ENCODE results near the gene ZFYVE27.

ZFYVE27 gene

GRCh38 chr10:97771913-97772823 lies 35.2 kb downstream of the ZFYVE27 start, which contains the start of gene SFRP5:
Gene SFRP5, minus strand, starts transcription at chr10:97771999. Its CDS starts 166 bp downstream, at chr10:97771833.
- no peak for DNase-seq

GRCh38 chr10:97773096-97773495 lies 36.2 kb downstream of the ZFYVE27 start:
- no peak for DNase-seq

GRCh38 chr10:97774811-97775294 lies 37.9 kb downstream of the ZFYVE27 start:
- no peak for DNase-seq

- DNase-seq: no peak
These were observed 40.2 kb downstream of the ZFYVE27 start for GRCh38 chr10:97777143-97777542.

- DNase-seq: no peak
These were observed 41.7 kb downstream of the ZFYVE27 start for GRCh38 chr10:97778452-97779302.

GRCh38 chr10:97779492-97779891 lies 42.6 kb downstream of the ZFYVE27 start:
- no peak for DNase-seq

GRCh38 chr10:97779975-97780374 lies 43.0 kb downstream of the ZFYVE27 start:
- no peak for DNase-seq

- DNase-seq: peak in 1 of 2 experiments; percentile 36
These were observed 44.1 kb downstream of the ZFYVE27 start for GRCh38 chr10:97780841-97781617.

GRCh38 chr10:97781618-97782331 lies 44.8 kb downstream of the ZFYVE27 start:
- DNase-seq: no peak

- no peak for DNase-seq
These were observed 45.7 kb downstream of the ZFYVE27 start for GRCh38 chr10:97782455-97783228.

- DNase-seq: no peak
These were observed 47.4 kb downstream of the ZFYVE27 start for GRCh38 chr10:97784200-97784810.

- DNase-seq: no peak
These were observed 48.3 kb downstream of the ZFYVE27 start for GRCh38 chr10:97785231-97785630.

GRCh38 chr10:97785731-97786130 lies 48.8 kb downstream of the ZFYVE27 start:
- DNase-seq: no peak

GRCh38 chr10:97788552-97789442 lies 51.9 kb downstream of the ZFYVE27 start:
- DNase-seq: no peak

- DNase-seq: no peak
These were observed 53.0 kb downstream of the ZFYVE27 start for GRCh38 chr10:97789770-97790397.

GRCh38 chr10:97791824-97792721 lies 55.1 kb downstream of the ZFYVE27 start:
- peak; percentile 7 to 47 for DNase-seq

GRCh38 chr10:97795886-97796285 lies 59.0 kb downstream of the ZFYVE27 start:
- DNase-seq: no peak

GRCh38 chr10:97796651-97797050 lies 59.7 kb downstream of the ZFYVE27 start:
- DNase-seq: no peak
